GM12865 (cell line): ENCODE data around the gene CKMT2.
"Not testable (repeated sequence)": the region's sequence is repeated elsewhere in the genome, so short reads cannot be mapped to it uniquely, and the experiment has no call there.

ENCODE experiments used
- DNase-seq: peaks from one replicate; pipeline ENCODE4 v3.0.0; 2010; ENCODE audit warnings: low read depth
- H3K4me3 ChIP-seq: 2 replicates; pipeline ENCODE4 v1.5.1; 2011; ENCODE audit warnings: mild to moderate bottlenecking, low read depth, low read length, control low read depth
- TF ChIP-seq, protein P1 (sequence below): IDR thresholded peaks from 2 replicates; pipeline ENCODE4 v1.5.1; 2011; ENCODE audit warnings: low read length, control low read depth, low read depth, inconsistent platforms; ENCODE audit not compliant: insufficient read depth; ENCODE audit errors: missing control alignments

Gene CKMT2

DNA sequence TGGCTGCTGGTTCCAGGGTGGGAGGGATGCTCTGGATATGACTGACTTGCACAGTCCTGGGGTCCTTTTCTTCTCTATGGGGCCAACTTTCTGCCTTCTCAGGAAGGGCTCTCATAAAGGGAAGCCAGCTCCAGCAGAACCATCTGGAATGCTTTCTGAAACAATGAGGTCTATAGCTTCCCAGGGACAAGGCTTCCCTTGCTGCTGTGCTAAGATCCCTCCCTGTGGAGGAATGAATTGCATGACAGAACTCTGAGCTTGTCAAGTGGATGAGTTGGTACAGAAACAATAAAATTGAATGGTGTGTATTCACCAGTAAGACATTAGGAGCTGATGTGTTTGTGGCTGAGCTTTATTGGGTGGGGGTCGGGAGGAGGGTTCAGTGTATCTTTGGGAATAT, 19.8 kb downstream of the CKMT2 start:
- no peak for DNase-seq
- no peak overlapping the region for H3K4me3 ChIP-seq
- TF ChIP-seq, protein P1, sequence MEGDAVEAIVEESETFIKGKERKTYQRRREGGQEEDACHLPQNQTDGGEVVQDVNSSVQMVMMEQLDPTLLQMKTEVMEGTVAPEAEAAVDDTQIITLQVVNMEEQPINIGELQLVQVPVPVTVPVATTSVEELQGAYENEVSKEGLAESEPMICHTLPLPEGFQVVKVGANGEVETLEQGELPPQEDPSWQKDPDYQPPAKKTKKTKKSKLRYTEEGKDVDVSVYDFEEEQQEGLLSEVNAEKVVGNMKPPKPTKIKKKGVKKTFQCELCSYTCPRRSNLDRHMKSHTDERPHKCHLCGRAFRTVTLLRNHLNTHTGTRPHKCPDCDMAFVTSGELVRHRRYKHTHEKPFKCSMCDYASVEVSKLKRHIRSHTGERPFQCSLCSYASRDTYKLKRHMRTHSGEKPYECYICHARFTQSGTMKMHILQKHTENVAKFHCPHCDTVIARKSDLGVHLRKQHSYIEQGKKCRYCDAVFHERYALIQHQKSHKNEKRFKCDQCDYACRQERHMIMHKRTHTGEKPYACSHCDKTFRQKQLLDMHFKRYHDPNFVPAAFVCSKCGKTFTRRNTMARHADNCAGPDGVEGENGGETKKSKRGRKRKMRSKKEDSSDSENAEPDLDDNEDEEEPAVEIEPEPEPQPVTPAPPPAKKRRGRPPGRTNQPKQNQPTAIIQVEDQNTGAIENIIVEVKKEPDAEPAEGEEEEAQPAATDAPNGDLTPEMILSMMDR, result no peak

DNA sequence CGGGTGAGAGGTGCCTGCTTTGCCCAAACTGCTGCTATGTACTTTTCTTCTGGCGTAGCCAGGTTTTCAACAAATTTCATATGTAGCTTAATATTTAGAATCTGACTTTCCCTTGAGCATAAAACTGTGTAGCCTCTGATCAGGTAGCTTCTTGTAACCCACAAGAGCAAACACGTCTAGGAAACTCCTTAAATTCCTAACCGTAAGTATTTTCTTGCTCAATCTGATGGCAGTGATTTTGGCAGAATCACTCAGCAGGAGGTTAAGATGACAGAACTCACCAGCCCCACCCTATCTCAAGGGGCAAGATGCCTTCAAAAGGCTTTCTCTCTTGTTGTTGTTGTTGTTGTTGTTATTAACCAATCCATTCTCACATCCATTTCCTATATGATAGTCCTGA, 20.8 kb downstream of the CKMT2 start:
- no peak for DNase-seq

DNA sequence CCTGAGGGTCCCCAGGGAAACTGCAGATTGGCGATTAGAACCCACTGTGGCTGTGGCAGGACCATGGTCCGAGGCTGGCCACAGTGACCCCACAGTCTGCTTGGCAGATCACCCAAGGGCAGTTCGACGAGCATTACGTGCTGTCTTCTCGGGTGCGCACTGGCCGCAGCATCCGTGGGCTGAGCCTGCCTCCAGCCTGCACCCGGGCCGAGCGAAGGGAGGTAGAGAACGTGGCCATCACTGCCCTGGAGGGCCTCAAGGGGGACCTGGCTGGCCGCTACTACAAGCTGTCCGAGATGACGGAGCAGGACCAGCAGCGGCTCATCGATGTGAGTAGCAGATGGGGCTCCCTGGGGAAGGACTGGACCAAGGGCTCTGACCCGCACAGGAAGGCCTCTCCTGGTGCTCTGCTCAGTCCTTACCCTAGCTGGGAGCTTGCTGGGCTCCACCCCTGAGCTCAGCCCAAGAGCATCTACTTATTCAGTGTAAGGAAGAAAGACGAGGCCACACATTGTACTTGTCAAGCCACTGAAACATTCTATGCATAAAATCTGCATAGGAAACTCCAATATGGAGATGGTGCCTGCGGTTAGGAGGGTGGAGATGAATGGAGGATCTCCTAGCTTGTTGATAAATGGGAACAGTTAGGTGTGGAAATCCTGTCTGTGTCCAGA, 21.9 kb downstream of the CKMT2 start:
- no peak overlapping the region for H3K4me3 ChIP-seq
- no peak for DNase-seq
- TF ChIP-seq, protein P1, result no peak

More for the DNA sequence above, 20.8 kb downstream of the CKMT2 start:
- TF ChIP-seq, protein P1, result no peak
- H3K4me3 ChIP-seq, result no peak overlapping the region

DNA sequence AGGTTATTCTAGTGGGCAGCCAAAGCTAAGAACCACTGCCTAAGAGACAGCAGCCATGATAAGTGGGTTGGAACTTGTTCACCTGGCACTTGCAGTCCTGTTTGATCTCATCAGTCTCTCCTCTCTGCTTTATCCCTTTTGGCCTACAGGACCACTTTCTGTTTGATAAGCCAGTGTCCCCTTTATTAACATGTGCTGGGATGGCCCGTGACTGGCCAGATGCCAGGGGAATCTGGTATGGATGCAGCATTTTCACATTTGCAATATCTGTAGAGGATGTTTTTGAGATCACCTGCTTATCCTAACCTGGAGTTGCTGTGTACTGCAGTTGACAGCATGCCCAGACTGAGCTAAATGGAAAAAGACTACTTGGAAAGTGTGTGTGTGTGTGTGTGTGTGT, 23.6 kb downstream of the CKMT2 start:
- no peak overlapping the region for H3K4me3 ChIP-seq
- no peak for DNase-seq
- TF ChIP-seq, protein P1, result no peak

DNA sequence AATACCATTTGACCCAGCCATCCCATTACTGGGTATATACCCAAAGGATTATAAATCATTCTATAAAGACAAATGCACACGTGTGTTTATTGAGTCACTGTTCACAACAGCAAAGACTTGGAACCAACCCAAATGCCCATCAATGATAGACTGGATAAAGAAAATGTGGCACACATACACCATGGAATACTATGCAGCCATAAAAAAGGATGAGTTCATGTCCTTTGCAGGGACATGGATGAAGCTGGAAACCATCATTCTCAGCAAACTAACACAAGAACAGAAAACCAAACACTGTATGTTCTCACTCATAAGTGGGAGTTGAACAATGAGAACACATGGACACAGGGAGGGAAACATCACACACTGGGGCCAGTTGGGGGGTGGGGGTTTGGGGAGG, 29.7 kb downstream of the CKMT2 start:
- not testable (repeated sequence) for H3K4me3 ChIP-seq, DNase-seq

DNA sequence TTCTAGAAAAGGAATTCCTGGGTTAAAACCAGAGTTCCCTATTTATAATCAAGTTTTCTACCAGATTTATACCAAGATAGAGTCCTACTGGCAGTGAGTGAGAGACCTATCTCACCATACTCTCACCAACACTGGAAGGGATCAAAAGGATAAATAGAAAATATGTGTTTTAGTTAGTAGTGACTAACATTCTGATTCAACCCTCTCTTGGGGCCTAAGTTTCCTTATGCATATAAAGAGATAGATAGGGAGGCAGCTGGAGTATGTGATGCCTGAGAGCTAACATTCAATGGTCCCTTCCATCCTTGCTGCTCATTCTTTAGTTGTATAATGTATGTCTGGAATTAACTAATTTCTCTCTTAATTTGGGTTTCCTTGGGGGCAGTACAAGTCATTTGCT, 32.0 kb downstream of the CKMT2 start:
- DNase-seq, result no peak
- no peak overlapping the region for H3K4me3 ChIP-seq
- TF ChIP-seq, protein P1, result no peak

DNA sequence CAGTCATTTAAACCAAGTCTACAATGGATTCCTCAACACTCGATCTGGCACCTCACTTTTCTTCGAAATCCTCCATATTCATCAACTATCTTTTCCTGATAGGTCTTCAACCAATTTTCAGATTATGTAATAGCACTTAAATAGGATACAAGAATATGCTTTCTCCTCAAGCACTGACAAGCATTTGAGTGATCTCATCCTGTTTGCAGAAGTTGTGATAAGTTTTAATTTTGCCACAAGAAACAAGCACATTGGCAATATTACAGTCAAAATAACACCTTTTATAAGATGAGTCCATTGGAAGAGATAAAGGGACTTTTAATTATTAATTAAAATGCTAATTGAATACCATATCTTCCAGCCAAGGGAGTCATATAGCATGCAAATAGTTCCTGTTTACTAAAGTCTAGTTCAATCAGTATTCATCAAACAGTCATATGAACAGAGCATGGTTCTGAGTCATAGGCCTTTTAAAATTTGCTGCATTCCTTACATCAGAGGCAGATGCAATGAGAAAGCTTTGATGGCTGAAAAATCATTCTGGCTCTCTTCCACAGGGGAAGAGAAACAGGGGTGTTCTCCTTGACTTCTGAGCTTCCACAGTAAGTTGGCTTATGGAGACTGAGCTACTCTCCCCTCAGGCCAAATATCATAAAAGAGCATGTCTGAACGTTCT, 35.5 kb downstream of the CKMT2 start:
- H3K4me3 ChIP-seq, result no peak overlapping the region
- TF ChIP-seq, protein P1, result no peak
- no peak for DNase-seq
